ENCODE results near the gene RAPGEF5. TPM values are rescaled to one million over a fixed set of nuclear protein-coding genes. Genes with fewer than 3 reads are reported as not detected.

The RAPGEF5 gene
- total RNA-seq, 1 donor from 2014 or later = 5.4 TPM

DNA sequence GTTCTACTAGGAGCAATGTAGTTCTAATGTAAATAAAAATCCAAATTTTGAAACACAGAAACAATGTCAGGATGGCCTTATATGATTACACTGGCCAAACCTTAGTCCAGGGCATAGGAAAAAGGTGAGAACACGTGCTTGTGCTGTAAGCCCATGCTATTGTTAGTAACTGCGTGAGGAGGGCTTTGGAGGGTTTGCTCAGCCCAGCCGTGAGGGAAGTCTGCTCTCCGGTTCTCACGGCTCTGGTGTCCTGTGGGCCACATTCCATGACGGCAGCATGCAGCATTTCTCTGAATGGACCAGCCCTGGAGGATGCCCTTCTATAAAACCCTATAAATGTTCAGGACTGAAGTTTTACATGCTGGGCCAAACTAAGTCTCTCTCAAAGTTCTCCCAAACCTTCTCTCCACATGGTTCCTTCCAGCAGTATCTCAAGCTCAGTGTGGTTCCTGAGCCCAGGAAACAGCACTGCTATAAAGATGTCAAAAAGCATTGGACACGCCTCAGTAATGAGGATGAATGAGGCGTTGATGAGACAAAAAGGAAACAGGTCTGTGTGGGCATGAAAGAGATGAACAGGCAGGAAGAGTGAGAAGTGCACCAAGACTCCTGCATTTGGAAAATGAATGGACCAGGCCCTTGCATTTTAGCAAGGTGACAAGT lies 236.4 kb downstream of the RAPGEF5 start:
- Mint-ChIP-seq H3K27ac (no peak overlapping the region), H3K36me3 (no peaks in the 10 kb centered on the region), H3K27me3 (ENCODE audit: low read depth) (no peaks in the 10 kb centered on the region), H3K9me3 (no peaks in the 10 kb centered on the region), H3K4me3 (no peak overlapping the region), H3K4me1 (peaks cover 10% of the 10 kb centered on the region)
- TF ChIP-seq, protein P1, sequence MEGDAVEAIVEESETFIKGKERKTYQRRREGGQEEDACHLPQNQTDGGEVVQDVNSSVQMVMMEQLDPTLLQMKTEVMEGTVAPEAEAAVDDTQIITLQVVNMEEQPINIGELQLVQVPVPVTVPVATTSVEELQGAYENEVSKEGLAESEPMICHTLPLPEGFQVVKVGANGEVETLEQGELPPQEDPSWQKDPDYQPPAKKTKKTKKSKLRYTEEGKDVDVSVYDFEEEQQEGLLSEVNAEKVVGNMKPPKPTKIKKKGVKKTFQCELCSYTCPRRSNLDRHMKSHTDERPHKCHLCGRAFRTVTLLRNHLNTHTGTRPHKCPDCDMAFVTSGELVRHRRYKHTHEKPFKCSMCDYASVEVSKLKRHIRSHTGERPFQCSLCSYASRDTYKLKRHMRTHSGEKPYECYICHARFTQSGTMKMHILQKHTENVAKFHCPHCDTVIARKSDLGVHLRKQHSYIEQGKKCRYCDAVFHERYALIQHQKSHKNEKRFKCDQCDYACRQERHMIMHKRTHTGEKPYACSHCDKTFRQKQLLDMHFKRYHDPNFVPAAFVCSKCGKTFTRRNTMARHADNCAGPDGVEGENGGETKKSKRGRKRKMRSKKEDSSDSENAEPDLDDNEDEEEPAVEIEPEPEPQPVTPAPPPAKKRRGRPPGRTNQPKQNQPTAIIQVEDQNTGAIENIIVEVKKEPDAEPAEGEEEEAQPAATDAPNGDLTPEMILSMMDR (IDR thresholded peaks at IDR 0.05; ENCODE audit: unreplicated experiment) = no peak
- DNase-seq (ENCODE audit: low spot score in 2 of 2, unreplicated experiment in 2 of 2) = no peak

DNA sequence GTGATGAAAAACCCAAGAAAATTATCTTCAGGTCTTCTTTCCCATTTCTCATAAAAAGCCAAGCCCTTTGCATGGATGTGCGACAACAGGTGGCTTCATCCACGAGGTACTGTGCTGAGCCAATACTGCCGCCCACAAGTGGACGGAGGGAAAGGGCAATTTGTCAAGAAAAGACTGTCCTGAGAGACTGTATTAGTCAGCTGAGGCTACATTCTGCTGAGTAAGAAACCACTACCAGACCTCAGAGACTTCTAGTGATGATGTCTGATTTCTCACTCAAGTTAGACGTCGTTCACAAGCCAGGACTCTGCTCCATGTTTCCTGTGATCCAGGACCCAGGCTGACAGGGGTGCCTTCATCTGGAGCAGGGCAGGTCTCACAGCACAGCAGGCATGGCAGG lies 239.7 kb downstream of the RAPGEF5 start:
- Mint-ChIP-seq H3K27me3 (ENCODE audit: low read depth) (no peaks in the 10 kb centered on the region), H3K9me3 (no peaks in the 10 kb centered on the region), H3K36me3 (no peaks in the 10 kb centered on the region), H3K4me1 (peaks cover 4% of the 10 kb centered on the region), H3K27ac (no peak overlapping the region), H3K4me3 (no peak overlapping the region)
- DNase-seq (ENCODE audit: low spot score in 2 of 2, unreplicated experiment in 2 of 2) = no peak
- TF ChIP-seq, protein P1 (IDR thresholded peaks at IDR 0.05; ENCODE audit: unreplicated experiment) = no peak

DNA sequence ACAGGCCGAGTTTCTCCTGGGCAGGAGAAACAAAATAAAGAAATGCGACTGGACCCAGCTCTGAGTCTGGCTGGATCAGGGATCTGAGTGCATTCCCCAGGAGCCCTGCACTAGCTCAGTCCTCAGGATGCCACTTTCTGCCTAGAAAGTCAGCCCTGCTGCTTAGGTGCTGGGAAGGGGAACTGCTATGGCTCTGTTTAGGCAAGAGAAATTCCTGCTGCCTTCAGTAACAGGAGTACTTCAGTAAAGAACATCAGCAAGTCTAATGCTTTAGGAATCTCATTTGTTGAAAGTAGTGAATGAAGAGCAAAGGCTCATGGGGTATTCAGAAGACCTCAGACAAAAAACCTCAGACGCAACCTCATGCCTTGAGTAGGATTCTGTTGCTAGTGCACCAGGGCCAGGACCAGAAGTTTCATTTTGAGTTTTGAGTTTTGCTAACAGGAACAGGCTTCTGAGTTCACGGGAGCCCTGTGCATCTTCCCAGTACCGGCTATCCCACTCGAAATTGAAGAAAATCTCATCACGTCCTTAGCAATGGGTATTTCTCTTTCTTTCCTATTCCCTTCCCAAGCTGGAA lies 240.4 kb downstream of the RAPGEF5 start:
- H3K27ac Mint-ChIP-seq = no peak overlapping the region
- no peak overlapping the region for H3K4me3 Mint-ChIP-seq
- H3K36me3 Mint-ChIP-seq = no peaks in the 10 kb centered on the region
- peaks cover 2% of the 10 kb centered on the region for H3K27me3 Mint-ChIP-seq (ENCODE audit: low read depth)
- DNase-seq (ENCODE audit: low spot score in 2 of 2, unreplicated experiment in 2 of 2) = no peak
- H3K9me3 Mint-ChIP-seq = no peaks in the 10 kb centered on the region
- no peaks in the 10 kb centered on the region for H3K4me1 Mint-ChIP-seq
- TF ChIP-seq, protein P1 (IDR thresholded peaks at IDR 0.05; ENCODE audit: unreplicated experiment) = no peak

DNA sequence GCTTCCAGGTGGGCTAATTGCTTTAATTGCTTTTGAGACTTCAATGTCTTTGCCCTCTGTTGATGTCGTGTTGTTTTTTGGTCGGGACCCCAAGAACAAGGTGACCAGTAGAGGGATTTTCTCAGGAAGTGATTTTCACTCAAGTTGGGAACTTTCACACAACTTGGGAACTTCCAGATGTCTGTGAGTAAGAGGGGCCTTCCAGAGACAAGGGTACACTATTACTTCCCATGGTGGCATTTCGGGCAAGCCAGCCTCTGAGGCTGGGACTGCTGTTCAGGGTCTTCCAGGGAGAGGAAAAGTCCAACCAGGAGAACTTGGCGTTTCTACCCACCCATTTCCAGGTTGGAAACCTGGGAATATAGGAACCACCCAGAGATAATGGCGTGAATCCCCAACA lies 241.3 kb downstream of the RAPGEF5 start:
- Mint-ChIP-seq H3K36me3 (no peaks in the 10 kb centered on the region), H3K4me1 (peaks cover under 1% of the 10 kb centered on the region), H3K27ac (no peak overlapping the region), H3K4me3 (no peak overlapping the region), H3K27me3 (ENCODE audit: low read depth) (peaks cover 2% of the 10 kb centered on the region), H3K9me3 (no peaks in the 10 kb centered on the region)
- TF ChIP-seq, protein P1 (IDR thresholded peaks at IDR 0.05; ENCODE audit: unreplicated experiment) = no peak
- DNase-seq (ENCODE audit: low spot score in 2 of 2, unreplicated experiment in 2 of 2) = no peak

DNA sequence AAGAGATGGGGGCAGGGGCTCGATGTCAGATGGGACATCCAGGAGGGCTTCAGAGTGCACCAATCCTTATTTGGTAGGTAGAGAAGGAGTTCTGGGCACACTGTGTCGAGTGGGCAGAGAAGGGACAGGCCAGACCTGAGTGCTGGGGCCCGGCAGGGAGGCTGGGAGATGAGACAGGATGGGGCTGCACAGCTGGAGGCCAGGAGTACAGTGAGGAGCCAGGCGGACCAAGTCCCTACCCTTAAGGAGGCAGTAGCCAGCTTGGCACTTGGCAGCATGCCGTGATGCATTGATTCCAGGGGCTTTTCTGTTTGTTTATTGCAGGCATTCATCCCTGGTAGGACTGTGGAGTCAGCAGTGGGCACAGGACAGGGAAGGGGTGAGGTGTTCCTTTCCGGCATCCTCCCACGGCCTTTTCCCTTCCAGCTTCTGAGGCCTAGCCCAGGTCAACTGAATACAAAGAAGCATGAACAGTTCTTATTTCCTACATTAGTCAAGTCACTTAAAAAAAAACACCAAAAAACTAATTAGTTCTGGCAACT lies 242.4 kb downstream of the RAPGEF5 start:
- Mint-ChIP-seq H3K4me1 (peaks cover 4% of the 10 kb centered on the region), H3K27ac (no peak overlapping the region), H3K27me3 (ENCODE audit: low read depth) (peaks cover 2% of the 10 kb centered on the region), H3K9me3 (no peaks in the 10 kb centered on the region), H3K36me3 (no peaks in the 10 kb centered on the region), H3K4me3 (no peak overlapping the region)
- TF ChIP-seq, protein P1 (IDR thresholded peaks at IDR 0.05; ENCODE audit: unreplicated experiment) = no peak
- DNase-seq (ENCODE audit: low spot score in 2 of 2, unreplicated experiment in 2 of 2) = no peak
